Adrenal gland (tissue), 5 donors: ENCODE results near the gene HNRNPUL1.

Experiments
- POLR2A ChIP-seq, 2 donors: fragments of 450-650 bp; IDR thresholded peaks; one replicate each; pipeline ENCODE4 v1.6.1; 2017; ENCODE audit warnings: antibody characterized with exemption in 2 of 2, mild to moderate bottlenecking in 2 of 2, moderate library complexity in 1 of 2
- TF ChIP-seq, protein P1 (sequence below), 6 experiments: fragments of 450-650 bp in 4 of 6; fragments of 200-600 bp in 2 of 6; sonication (generic) in 1 of 6; IDR thresholded peaks; 1 replicate in 5 of 6; 2 replicates in 1 of 6; pipeline versions ENCODE4 v1.5.1 to v1.8.0; 2016 to 2021; ENCODE audit warnings: antibody characterized with exemption in 6 of 6, mild to moderate bottlenecking in 2 of 6, moderate library complexity in 1 of 6
- donor health status: DM: no; HTN: no; CAD: no.

DNA sequence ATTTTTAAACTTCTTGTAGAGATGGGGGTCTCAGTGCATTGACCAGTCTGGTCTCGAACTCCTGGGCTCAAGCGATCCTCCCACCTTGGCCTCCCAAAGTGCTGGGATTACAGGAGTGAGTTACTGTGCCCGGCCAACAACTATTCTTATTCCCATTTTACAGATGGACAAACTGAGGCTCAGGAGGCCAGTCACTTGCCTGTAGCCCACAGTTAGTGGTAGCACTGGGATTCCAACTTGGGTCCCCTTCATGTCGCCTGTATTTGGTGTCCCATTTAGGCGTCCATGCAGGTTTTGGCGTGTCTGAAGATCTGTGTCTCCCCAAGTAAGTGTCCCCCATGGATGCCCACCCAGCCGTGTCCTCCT, 45.9 kb upstream of the HNRNPUL1 start:
- TF ChIP-seq POLR2A (IDR thresholded peaks at IDR 0.05) = no peak
- TF ChIP-seq, protein P1, sequence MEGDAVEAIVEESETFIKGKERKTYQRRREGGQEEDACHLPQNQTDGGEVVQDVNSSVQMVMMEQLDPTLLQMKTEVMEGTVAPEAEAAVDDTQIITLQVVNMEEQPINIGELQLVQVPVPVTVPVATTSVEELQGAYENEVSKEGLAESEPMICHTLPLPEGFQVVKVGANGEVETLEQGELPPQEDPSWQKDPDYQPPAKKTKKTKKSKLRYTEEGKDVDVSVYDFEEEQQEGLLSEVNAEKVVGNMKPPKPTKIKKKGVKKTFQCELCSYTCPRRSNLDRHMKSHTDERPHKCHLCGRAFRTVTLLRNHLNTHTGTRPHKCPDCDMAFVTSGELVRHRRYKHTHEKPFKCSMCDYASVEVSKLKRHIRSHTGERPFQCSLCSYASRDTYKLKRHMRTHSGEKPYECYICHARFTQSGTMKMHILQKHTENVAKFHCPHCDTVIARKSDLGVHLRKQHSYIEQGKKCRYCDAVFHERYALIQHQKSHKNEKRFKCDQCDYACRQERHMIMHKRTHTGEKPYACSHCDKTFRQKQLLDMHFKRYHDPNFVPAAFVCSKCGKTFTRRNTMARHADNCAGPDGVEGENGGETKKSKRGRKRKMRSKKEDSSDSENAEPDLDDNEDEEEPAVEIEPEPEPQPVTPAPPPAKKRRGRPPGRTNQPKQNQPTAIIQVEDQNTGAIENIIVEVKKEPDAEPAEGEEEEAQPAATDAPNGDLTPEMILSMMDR (IDR thresholded peaks at IDR 0.05) = no peak
